Erythroblast (primary cell): ENCODE results near the gene LRP1B.

Experiments
- GATA1 ChIP-seq: IDR thresholded peaks from 2 replicates; pipeline ENCODE4 v1.6.1; 2011; ENCODE audit warnings: low read depth, mild to moderate bottlenecking, control low read depth, low read length, moderate library complexity
- POLR2A ChIP-seq: IDR thresholded peaks from 2 replicates; pipeline ENCODE4 v1.6.1; 2011; ENCODE audit warnings: mild to moderate bottlenecking, low read length

GRCh38 chr2:141118836-141119235 lies 1012.0 kb downstream of the LRP1B start:
- TF ChIP-seq POLR2A (no peak), GATA1 (no peak)
